Effector CD4-positive, alpha-beta T cell (primary cell): ENCODE measurements around the gene NPC1.
"Not testable (repeated sequence)": the region's sequence is repeated elsewhere in the genome, so short reads cannot be mapped to it uniquely, and the experiment has no call there.

ENCODE experiments used
- DNase-seq: peaks from one replicate; pipeline ENCODE4 v3.0.0-alpha.2; 2020

Gene NPC1

DNA sequence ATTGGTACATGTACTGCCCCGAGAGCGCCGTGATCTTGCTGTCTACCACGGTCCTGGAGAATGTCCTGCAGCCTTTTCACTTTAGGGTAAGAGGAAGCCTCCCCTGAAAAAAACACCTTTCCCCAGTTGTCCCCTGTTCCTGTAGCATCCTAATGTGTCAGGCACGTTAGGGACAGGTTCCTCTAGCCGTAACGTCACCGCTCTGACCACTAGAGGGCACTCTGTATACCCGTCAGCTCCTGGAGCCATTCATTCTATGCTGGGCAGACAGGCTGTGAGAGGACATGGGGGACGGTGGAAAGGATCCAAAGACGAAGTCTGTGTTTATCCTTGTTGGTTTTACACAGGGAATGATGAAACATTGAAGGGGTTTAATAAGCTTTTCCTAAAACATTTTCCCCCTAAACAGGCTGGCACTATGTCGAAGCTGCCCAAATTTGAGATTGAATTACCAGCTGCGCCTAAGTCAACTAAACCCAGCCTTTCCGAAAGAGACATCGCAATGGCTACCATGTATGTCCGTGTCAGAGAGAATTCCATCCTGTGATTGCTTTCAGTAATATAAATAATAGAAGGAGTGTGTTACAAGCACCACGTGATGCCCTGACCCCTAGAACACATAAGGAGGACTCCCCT lies 70.3 kb downstream of the NPC1 start:
- peak; percentile 72 for DNase-seq

GRCh38 chr18:23512641-23513040 lies 73.7 kb downstream of the NPC1 start:
- no peak for DNase-seq

DNA sequence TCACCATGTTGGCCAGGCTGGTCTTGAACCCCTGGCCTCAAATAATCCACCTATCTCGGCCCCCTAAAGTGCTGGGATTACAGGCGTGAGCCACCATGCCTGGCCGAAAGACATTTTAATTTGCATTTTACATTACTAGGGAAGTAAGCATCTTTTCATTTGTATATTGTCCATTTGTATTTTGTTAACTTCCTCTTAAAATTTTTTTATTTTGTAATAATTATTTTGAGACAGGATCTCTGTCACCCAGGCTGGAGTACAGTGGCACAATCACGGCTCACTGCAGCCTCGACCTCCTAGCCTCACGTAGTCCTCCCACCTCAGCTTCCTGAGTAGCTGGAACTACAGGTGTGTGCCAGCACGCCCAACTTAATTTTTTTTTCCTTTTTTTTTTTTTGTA lies 74.1 kb downstream of the NPC1 start:
- DNase-seq, result not testable (repeated sequence)

DNA sequence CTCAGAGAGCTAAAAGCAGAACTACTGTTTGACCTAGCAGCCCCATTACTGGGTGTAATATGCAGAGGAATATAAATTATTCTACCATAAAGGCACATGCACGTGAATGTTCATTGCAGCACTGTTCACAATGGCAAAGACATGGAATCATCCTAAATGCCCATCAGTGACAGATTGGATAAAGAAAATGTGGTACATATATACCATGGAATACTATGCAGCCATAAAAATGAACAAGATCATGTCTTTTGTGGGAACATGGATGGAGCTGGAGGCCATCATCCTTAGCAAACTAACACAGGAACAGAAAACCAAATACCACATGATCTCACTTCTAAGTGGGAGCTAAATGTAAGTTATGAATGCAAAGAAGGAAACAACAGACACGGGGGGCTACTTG lies 75.4 kb downstream of the NPC1 start:
- not testable (repeated sequence) for DNase-seq

- no peak for DNase-seq
Observed at GRCh38 chr18:23506393-23506792, 79.9 kb downstream of the NPC1 start.

DNA sequence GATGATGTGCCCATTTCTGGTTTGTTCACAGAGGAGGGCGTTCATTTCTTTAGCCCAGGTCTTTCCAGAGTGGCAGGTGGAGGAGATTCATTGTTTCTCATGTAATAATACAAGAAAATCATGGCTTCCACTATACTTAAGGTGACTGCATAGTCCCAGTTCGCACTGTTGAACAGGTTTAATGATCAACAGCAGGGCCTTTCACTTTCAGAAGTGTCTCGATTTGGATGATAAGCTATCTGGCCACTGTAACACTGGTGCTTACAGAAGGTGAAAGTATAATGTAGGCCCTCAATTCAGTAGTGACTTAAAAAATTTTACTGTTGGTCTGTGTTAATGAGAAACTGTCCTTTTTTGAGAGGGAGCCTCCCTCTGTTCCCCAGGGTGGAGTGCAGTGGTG lies 81.6 kb downstream of the NPC1 start:
- DNase-seq, result no peak

- no peak for DNase-seq
Observed at GRCh38 chr18:23503963-23504344, 82.4 kb downstream of the NPC1 start.

DNA sequence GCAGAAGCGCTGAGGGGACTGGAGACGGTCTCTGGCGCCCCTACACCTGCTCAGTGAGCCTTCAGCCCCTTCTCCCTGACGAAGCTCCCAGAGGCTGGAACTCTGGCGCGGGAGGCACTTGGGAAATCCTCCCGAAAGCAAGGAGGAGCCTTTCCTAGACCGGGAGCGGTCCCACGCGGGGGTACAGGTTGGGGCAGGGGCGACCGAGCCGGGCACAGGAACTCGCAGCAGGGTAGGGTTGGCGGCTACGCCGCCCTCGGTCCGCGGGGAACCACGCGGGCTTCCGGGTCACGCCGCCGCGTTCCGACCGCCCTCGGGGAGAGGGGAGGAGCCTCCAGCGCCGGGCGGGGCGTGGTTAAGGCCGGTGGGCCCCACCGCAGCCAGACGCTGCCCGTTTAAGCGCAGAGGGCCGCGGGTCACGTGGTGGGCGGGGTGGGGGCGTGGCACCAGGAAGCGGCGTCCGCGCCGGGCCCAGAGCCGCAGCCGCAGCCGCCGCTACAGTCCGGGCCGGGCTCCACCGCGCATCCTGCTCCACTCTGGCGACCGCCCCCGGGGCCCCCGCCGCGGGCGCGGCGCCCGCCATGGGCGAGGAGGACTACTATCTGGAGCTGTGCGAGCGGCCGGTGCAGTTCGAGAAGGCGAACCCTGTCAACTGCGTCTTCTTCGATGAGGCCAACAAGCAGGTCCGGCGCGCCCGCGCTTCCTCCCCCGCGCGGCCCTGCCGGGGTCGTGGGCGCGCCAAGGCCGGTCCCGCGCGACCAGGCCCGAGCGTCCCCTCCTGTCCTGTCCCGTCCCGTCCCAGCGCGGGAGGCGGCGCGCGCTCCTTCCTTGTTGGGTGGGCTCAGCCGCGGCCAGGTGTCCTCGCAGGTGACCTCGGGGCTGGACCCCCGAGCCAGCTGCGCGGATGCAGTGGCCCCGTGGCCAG lies 83.0 kb downstream of the NPC1 start, which contains the start of gene RMC1:
RMC1 (plus strand) TSS at position 474 of the 925 bp plus-strand sequence; CDS start at position 582, 108 bp downstream.
- DNase-seq, result peak; percentile 97

- no peak for DNase-seq
Observed at GRCh38 chr18:23502516-23503037, 83.7 kb downstream of the NPC1 start.

- no peak for DNase-seq
Observed at GRCh38 chr18:23501626-23502025, 84.7 kb downstream of the NPC1 start.

DNA sequence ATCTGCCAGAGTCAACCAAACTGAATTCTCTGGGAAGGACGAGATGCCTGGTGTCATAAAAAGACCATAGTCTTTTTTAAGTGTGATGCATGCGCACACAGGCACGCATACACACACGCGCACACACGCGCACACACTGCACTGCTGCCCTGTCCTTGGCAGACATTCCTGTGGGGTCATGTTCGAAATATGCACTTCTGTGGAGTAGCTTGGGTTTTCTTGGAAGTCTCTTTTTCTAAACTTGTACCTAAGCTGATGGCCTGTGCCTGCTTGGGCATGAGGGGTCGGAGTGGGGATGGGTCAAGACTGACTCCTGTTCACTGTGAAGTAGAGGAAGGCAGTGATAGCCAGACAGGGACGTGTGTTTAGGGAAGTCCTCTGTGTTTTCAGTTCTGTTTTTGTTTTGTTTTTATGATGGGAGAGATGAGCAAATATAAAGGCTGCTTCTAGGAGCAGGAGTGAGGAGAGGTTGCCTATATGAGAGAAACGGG lies 87.0 kb downstream of the NPC1 start:
- no peak for DNase-seq

DNA sequence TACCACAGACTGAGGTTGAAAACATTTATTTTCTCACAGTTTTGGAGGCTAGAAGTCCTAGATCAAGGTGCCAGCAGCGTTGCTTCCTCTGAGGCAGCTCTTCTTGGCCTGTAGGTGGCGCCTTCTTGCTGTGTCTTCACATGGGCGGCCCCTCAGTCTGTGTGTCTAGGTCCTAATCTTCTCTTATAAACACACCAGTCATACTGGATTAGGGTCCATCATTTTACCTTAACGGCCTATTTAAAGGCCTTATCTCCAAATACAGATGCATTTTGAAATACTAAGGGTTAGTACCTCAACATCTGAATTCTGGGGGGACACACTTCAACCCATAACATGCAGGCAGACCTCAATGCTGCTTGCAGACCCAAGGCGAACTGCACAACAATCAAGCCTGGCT lies 87.4 kb downstream of the NPC1 start:
- peak; percentile 62 for DNase-seq

DNA sequence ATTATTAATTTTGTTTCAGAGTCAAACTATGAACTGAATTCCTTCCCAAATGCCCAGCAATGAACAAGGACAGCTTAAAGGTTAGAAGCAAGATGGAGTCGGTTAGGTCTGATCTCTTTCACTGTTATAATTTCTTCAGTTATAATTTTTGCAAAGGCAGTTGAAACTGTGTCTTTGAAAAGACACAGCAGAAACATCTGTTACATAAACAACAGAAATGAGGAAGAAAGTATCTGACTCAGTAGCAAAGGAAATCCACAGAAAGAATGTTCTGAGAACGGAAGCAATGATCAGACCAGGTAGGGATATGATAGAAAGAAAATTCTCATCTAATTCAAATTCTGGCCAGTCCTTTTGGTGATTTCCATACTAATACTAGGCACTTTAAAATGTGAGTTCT lies 88.2 kb downstream of the NPC1 start:
- DNase-seq, result no peak

DNA sequence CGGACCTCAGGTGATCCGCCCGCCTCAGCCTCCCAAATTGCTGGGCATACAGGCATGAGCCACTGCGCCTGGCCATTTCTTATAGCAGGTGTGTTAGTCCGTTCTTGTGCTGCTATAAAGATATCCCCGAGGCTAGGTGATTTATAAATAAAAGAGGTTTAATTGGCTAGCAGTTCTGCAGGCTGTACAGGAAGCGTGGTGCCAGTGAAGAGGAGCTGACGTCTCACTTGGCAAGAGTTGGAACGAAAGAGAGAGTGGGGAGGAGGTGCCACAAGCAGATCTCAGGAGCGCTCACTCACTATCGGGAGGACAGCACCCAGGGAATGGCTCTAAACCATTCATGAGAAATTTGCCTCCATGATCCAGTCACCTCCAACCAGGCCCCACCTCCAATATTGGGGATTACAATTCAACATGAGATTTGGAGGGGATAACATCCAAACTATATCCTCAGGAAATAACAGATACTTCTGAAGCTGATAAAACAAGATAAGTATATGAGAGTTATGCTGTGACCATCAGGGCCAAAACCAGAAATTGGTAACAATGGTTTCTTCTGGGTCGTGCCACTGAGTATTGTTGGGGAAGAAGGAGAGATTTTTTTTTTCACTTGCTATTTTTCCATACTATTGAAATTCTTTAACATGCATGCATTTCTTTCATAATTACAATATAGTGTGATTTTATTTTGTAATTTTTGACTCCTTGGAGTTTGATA lies 90.4 kb downstream of the NPC1 start:
- no peak for DNase-seq

DNA sequence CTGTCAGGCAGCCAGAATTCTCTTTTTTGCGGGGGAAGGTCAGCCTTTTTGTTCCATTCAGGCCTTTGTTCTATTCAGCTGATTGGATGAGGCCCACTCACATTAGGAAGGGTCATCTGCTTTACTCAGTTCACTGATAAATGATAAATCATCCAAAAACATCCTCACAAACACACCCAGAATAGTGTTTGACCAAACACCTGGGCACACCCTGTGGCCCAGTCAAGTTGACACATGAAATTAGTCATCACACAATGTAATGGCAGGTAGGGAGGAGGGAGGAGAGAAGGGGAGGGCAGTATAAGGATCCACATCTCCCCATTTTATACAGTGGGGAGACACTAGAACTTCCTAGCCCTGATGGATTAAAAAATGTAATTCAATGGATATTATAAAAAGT lies 91.3 kb downstream of the NPC1 start:
- no peak for DNase-seq

- no peak for DNase-seq
Observed at GRCh38 chr18:23493654-23494053, 92.7 kb downstream of the NPC1 start.

- not testable (repeated sequence) for DNase-seq
Observed at GRCh38 chr18:23489586-23489985, 96.7 kb downstream of the NPC1 start.

- DNase-seq, result peak; percentile 12
Observed at GRCh38 chr18:23487738-23488570, 98.4 kb downstream of the NPC1 start.

DNA sequence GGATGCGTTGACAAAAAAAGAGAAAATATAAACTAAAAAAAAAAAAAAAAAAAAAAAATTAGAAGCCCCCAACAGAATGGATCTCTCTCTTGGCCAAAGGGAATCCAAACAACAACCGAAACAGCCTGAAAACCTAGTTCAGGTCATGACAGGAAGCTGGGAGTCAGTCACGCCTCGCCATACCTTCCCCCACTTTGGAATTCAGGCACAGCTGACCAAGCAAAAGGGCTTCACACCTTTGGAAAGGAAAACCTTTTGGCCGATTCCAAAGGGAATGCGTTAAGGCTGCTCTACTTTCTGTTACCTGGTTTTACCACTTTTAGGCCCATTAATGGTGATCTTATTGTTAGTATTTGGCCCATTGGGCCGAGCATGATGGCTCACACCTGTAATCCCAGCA lies 100.9 kb downstream of the NPC1 start:
- DNase-seq, result no peak

DNA sequence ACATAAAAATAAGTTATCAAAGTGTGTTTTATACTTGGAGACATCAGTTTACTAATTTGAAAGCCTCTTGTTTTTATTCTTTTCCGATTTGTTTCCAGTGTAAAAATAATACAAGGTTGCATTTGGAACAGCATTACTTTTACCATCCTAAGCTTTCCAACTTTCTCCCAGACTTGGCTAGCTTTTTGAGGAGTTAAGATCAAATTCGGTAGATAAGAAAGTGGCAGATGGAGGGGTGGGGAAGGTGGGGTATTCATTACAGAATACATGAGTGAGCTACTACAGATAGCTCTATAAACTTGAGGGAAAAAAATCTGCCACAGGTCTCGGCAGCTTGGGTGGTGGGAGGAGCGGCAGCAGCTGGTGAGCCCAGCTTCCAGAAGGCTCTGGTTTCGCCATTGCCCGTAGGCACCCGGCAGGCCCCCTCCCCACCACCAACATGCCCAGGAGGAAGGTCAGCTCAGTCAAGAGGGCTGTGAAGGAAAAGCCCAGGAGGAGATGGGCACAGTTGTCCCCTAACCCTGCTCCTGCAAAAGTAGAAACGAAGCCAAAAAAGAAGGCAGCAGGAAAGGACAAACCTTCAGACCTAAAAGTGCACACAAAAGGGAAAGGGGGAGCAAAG lies 101.6 kb downstream of the NPC1 start:
- DNase-seq, result no peak
